K562 (cell line): ENCODE results near the gene STX2. TPM values are rescaled to one million over a fixed set of nuclear protein-coding genes. Genes with fewer than 3 reads are reported as not detected.

Source experiments
- GTF2F1 ChIP-seq: IDR thresholded peaks from 2 replicates; pipeline ENCODE4 v1.6.1; 2011; ENCODE audit warnings: low read depth, low read length, improper control_type of control experiment
- HDAC1 ChIP-seq, 2 experiments: fragments of 450-650 bp; IDR thresholded peaks; 2 replicates each; pipeline ENCODE4 v1.6.1; 2016 to 2017; ENCODE audit warnings: inconsistent platforms in 1 of 2, mild to moderate bottlenecking in 1 of 2, moderate library complexity in 1 of 2
- HMGXB4 ChIP-seq: sonication (generic); formaldehyde crosslinking; IDR thresholded peaks from 2 replicates; pipeline ENCODE4 v1.8.1; 2023; ENCODE audit warnings: mild to moderate bottlenecking, missing genetic modification reagents
- HOMEZ ChIP-seq: fragments of 250-450 bp; sonication (Bioruptor Pico); IDR thresholded peaks from 2 replicates; pipeline ENCODE4 v1.4.0; 2020; ENCODE audit warnings: mild to moderate bottlenecking, moderate library complexity
- JUND ChIP-seq, 2 experiments: IDR thresholded peaks; 2 replicates in 1 of 2; 3 replicates in 1 of 2; pipeline ENCODE4 v1.6.1; 2011; ENCODE audit warnings: borderline replicate concordance in 2 of 2, low read depth in 2 of 2, low read length in 2 of 2, improper control_type of control experiment in 1 of 2, missing biosample characterization in 1 of 2, missing genetic modification characterization in 1 of 2, missing genetic modification reagents in 1 of 2
- MBD1 ChIP-seq: fragments of 250-450 bp; sonication (Bioruptor Pico); IDR thresholded peaks from 2 replicates; pipeline ENCODE4 v1.8.0; 2022; ENCODE audit warnings: inconsistent platforms
- RAD51 ChIP-seq: fragments of 450-650 bp; IDR thresholded peaks from 2 replicates; pipeline ENCODE4 v1.7.1; 2016; ENCODE audit warnings: low read depth, mild to moderate bottlenecking, borderline replicate concordance
- SNIP1 ChIP-seq: fragments of 450-650 bp; IDR thresholded peaks from 2 replicates; pipeline ENCODE4 v1.7.1; 2017; ENCODE audit warnings: low read depth, mild to moderate bottlenecking
- TSC22D4 ChIP-seq: fragments of 450-650 bp; IDR thresholded peaks from 2 replicates; pipeline ENCODE4 v1.6.1; 2016; ENCODE audit warnings: missing genetic modification characterization, missing biosample characterization, control low read depth
- ZBTB11 ChIP-seq, 3 experiments: fragments of 200-800 bp in 1 of 3; fragments of 250-450 bp in 1 of 3; fragments of 450-650 bp in 1 of 3; sonication (Bioruptor Pico) in 1 of 3; sonication (Bioruptor generic) in 1 of 3; formaldehyde crosslinking in 1 of 3; IDR thresholded peaks; 2 replicates each; pipeline versions ENCODE4 v1.6.1 to v1.8.0; 2016 to 2022; ENCODE audit warnings: mild to moderate bottlenecking in 2 of 3, missing genetic modification characterization in 2 of 3, missing compliant biosample characterization in 1 of 3, moderate library complexity in 1 of 3
- ZC3H8 ChIP-seq: fragments of 450-650 bp; IDR thresholded peaks from 2 replicates; pipeline ENCODE4 v1.6.1; 2017
- ZNF197 ChIP-seq: fragments of 200-800 bp; sonication (Bioruptor generic); IDR thresholded peaks from 2 replicates; pipeline ENCODE4 v1.6.1; 2016; ENCODE audit warnings: low read depth, missing genetic modification characterization, missing compliant biosample characterization
- ZNF644 ChIP-seq: fragments of 200-800 bp; sonication (Bioruptor generic); IDR thresholded peaks from 2 replicates; pipeline ENCODE4 v1.6.1; 2016; ENCODE audit warnings: low read depth, missing genetic modification characterization, missing compliant biosample characterization
- ZNF695 ChIP-seq: fragments of 450-650 bp; formaldehyde crosslinking; IDR thresholded peaks from 2 replicates; pipeline ENCODE4 v1.4.0; 2020; ENCODE audit warnings: mild to moderate bottlenecking, moderate library complexity
- polyA plus RNA-seq, 8 experiments: library from polyadenylated mRNA; depleted of rRNA in 4 of 8; stranded (reverse) in 5 of 8; unstranded in 3 of 8; fragments of >200 nt; fragmentation: Nextera tagmentation in 2 of 8; fragmentation: Illumina TruSeq in 1 of 8; extraction: Ambion mirVana in 2 of 8; extraction: Trizol in 1 of 8; gene quantifications; 2 replicates each; pipeline versions ENCODE4 v1.2.1 to v1.2.3, GENCODE V29; 2011 to 2014; ENCODE audit warnings: inconsistent platforms in 1 of 8, missing spikeins in 1 of 8
- total RNA-seq, 7 experiments: library from RNA; depleted of rRNA in 6 of 7; stranded (reverse); fragments of >200 nt in 6 of 7; fragmentation: Illumina TruSeq in 2 of 7; extraction: Trizol in 2 of 7; gene quantifications; 2 replicates each; pipeline versions ENCODE4 v1.2.1 to v1.2.3, GENCODE V29; 2011 to 2021; ENCODE audit warnings: low replicate concordance in 1 of 7
- TF ChIP-seq, protein P1 (sequence below): sonication (generic); formaldehyde crosslinking; IDR thresholded peaks from 2 replicates; pipeline ENCODE4 v1.8.0; 2022; ENCODE audit warnings: missing genetic modification reagents, mild to moderate bottlenecking, borderline replicate concordance

The STX2 gene
- total and polyA plus RNA-seq, 9 of the 15 experiments (the other 6 are each of a cell fraction or from before 2014, with no cell fraction given): 22.2 to 54.6 (median 30.8) TPM

DNA sequence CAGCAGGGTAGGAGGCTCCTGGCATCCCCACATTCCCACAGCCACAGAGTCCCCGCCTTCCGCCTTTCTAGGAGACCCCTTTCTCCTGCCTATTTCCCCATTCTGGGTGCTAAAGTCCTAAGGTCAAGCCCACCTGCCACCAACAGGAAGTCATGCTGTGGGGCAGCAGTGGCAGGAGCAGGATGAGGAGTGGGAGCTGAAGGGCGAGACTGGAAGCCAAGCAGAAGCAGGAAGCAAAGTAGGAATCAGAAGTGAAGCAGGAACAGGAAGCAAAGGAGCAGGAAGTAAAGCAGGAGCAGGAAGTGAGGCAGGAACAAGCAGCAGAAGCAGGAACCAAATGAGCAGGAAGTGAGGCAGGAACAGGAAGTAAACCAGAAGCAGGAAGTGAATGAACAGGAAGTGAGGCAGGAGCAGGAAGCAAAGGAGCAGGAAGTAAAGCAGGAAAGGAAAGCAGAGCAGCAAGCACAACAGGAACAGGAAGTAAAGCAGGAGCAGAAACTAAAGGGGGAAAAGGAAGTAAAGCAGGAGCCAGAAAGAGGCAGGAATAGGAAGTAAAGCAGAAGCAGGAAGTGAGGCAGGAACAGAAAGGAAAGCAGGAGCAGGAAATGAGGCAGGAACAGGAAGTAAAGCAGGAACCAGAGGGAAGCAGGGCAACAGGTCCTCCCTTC is 84.7 kb downstream of the STX2 start (continued):
- TF ChIP-seq ZNF197 (CRISPR knock-in tag) (no peak), SNIP1 (no peak), JUND (IDR thresholded peaks at IDR 0.05; ENCODE audit: borderline replicate concordance, low read depth, low read length) (no peak), JUND (tag; IDR thresholded peaks at IDR 0.05; ENCODE audit: borderline replicate concordance, low read depth, low read length) (no peak), GTF2F1 (no peak), ZC3H8 (no peak), HOMEZ (CRISPR knock-in tag) (no peak), ZNF644 (tag) (no peak), ZBTB11 (CRISPR knock-in tag; IDR thresholded peaks at IDR 0.05) (0 out of 6 replicates have a peak, but pooled peaks of 1 of the 3 experiments have one; percentile 27), HMGXB4 (CRISPR knock-in tag) (no peak), HDAC1 (IDR thresholded peaks at IDR 0.05) (no peak), TSC22D4 (tag) (no peak), RAD51 (no peak), ZNF695 (CRISPR knock-in tag) (no peak), MBD1 (no peak)
- TF ChIP-seq, protein P1, sequence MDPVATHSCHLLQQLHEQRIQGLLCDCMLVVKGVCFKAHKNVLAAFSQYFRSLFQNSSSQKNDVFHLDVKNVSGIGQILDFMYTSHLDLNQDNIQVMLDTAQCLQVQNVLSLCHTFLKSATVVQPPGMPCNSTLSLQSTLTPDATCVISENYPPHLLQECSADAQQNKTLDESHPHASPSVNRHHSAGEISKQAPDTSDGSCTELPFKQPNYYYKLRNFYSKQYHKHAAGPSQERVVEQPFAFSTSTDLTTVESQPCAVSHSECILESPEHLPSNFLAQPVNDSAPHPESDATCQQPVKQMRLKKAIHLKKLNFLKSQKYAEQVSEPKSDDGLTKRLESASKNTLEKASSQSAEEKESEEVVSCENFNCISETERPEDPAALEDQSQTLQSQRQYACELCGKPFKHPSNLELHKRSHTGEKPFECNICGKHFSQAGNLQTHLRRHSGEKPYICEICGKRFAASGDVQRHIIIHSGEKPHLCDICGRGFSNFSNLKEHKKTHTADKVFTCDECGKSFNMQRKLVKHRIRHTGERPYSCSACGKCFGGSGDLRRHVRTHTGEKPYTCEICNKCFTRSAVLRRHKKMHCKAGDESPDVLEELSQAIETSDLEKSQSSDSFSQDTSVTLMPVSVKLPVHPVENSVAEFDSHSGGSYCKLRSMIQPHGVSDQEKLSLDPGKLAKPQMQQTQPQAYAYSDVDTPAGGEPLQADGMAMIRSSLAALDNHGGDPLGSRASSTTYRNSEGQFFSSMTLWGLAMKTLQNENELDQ (CRISPR knock-in tag): no peak
